ENCODE results near the gene AJUBA.

AJUBA gene

GRCh38 chr14:22978487-22978837, 3.9 kb downstream of the AJUBA start:
- no peak for TF ChIP-seq USF1 (IDR thresholded peaks at IDR 0.05)
- TF ChIP-seq EGR1 (IDR thresholded peaks at IDR 0.05), result no peak
- TF ChIP-seq REST (IDR thresholded peaks at IDR 0.05; ENCODE audit: low read depth), result no peak
- no peak for TF ChIP-seq EP300 (IDR thresholded peaks at IDR 0.05; ENCODE audit: borderline replicate concordance)
- TF ChIP-seq ZBTB7A (IDR thresholded peaks at IDR 0.05; ENCODE audit: low read depth), result no peak
- no peak for TF ChIP-seq CEBPB (IDR thresholded peaks at IDR 0.05)
- TF ChIP-seq RAD21 (IDR thresholded peaks at IDR 0.05; ENCODE audit: low read depth), result no peak
- TF ChIP-seq TAF1 (IDR thresholded peaks at IDR 0.05; ENCODE audit: low read depth), result no peak
- TF ChIP-seq TEAD4 (IDR thresholded peaks at IDR 0.05), result no peak
- TF ChIP-seq MAX (IDR thresholded peaks at IDR 0.05), result no peak
- no peak for TF ChIP-seq TCF12 (IDR thresholded peaks at IDR 0.05; ENCODE audit: low read depth)
- no peak for TF ChIP-seq NFIC (IDR thresholded peaks at IDR 0.05)
- TF ChIP-seq YY1 (IDR thresholded peaks at IDR 0.05; ENCODE audit: low read depth), result no peak

GRCh38 chr14:22977684-22978486, 4.5 kb downstream of the AJUBA start:
- TF ChIP-seq EGR1 (IDR thresholded peaks at IDR 0.05) (no peak), EP300 (IDR thresholded peaks at IDR 0.05; ENCODE audit: borderline replicate concordance) (peak; percentile 44; the same call in 1 of the 2 replicates), NFIC (IDR thresholded peaks at IDR 0.05) (peak; percentile 30; the same call in 1 of the 2 replicates), TCF12 (IDR thresholded peaks at IDR 0.05; ENCODE audit: low read depth) (peak; percentile 35; the same call in 1 of the 2 replicates), RAD21 (IDR thresholded peaks at IDR 0.05; ENCODE audit: low read depth) (no peak), TEAD4 (IDR thresholded peaks at IDR 0.05) (peak; percentile 96), MAX (IDR thresholded peaks at IDR 0.05) (0 out of 2 replicates have a peak, but pooled peaks have one; percentile 20), YY1 (IDR thresholded peaks at IDR 0.05; ENCODE audit: low read depth) (no peak), FOXM1 (IDR thresholded peaks at IDR 0.05; ENCODE audit: borderline replicate concordance, low read depth) (no peak), TAF1 (IDR thresholded peaks at IDR 0.05; ENCODE audit: low read depth) (no peak), USF1 (IDR thresholded peaks at IDR 0.05) (no peak), ZBTB7A (IDR thresholded peaks at IDR 0.05; ENCODE audit: low read depth) (peak; percentile 73; the same call in 1 of the 2 replicates), CREB1 (IDR thresholded peaks at IDR 0.05; ENCODE audit: low read depth) (no peak)

- TF ChIP-seq CREB1 (IDR thresholded peaks at IDR 0.05; ENCODE audit: low read depth) (no peak), MAX (IDR thresholded peaks at IDR 0.05) (no peak), USF1 (IDR thresholded peaks at IDR 0.05) (no peak), EP300 (IDR thresholded peaks at IDR 0.05; ENCODE audit: borderline replicate concordance) (no peak), ZBTB7A (IDR thresholded peaks at IDR 0.05; ENCODE audit: low read depth) (no peak)
Measured at GRCh38 chr14:22977434-22977683, 5.0 kb downstream of the AJUBA start.

GRCh38 chr14:22976620-22977433, 5.5 kb downstream of the AJUBA start:
- no peak for TF ChIP-seq MAX (IDR thresholded peaks at IDR 0.05)
- TF ChIP-seq CEBPB (IDR thresholded peaks at IDR 0.05), result 0 out of 2 replicates have a peak, but pooled peaks have one; percentile 37
- TF ChIP-seq RAD21 (IDR thresholded peaks at IDR 0.05; ENCODE audit: low read depth), result no peak
- TF ChIP-seq NFIC (IDR thresholded peaks at IDR 0.05), result peak; percentile 65
- TF ChIP-seq FOXM1 (IDR thresholded peaks at IDR 0.05; ENCODE audit: borderline replicate concordance, low read depth), result no peak
- peak; percentile 20; the same call in 1 of the 2 replicates for TF ChIP-seq TEAD4 (IDR thresholded peaks at IDR 0.05)

GRCh38 chr14:22974530-22975313, 7.6 kb downstream of the AJUBA start:
- TF ChIP-seq USF1 (IDR thresholded peaks at IDR 0.05), result no peak
- TF ChIP-seq TAF1 (IDR thresholded peaks at IDR 0.05; ENCODE audit: low read depth), result no peak
- TF ChIP-seq YY1 (IDR thresholded peaks at IDR 0.05; ENCODE audit: low read depth), result no peak
- no peak for TF ChIP-seq ZBTB7A (IDR thresholded peaks at IDR 0.05; ENCODE audit: low read depth)
- no peak for TF ChIP-seq EP300 (IDR thresholded peaks at IDR 0.05; ENCODE audit: borderline replicate concordance)
- TF ChIP-seq EGR1 (IDR thresholded peaks at IDR 0.05), result no peak
- no peak for TF ChIP-seq TCF12 (IDR thresholded peaks at IDR 0.05; ENCODE audit: low read depth)
- TF ChIP-seq REST (IDR thresholded peaks at IDR 0.05; ENCODE audit: low read depth), result no peak
- TF ChIP-seq NFIC (IDR thresholded peaks at IDR 0.05), result no peak
- TF ChIP-seq RAD21 (IDR thresholded peaks at IDR 0.05; ENCODE audit: low read depth), result no peak
- TF ChIP-seq CEBPB (IDR thresholded peaks at IDR 0.05), result no peak
- no peak for TF ChIP-seq MAX (IDR thresholded peaks at IDR 0.05)
- no peak for TF ChIP-seq TEAD4 (IDR thresholded peaks at IDR 0.05)
